HepG2 (cell line): Measurements from ENCODE around the gene SULT6B1. TPM values are rescaled to one million over a fixed set of nuclear protein-coding genes. Genes with fewer than 3 reads are reported as not detected.

Experiments used
- CEBPG ChIP-seq: IDR thresholded peaks from 2 replicates; pipeline ENCODE4 v1.6.1; 2016
- DDIT3 ChIP-seq: sonication (generic); formaldehyde crosslinking; IDR thresholded peaks from 2 replicates; pipeline ENCODE4 v1.4.0; 2020; ENCODE audit warnings: mild to moderate bottlenecking, missing genetic modification reagents
- E2F2 ChIP-seq: sonication (generic); formaldehyde crosslinking; IDR thresholded peaks from 2 replicates; pipeline ENCODE4 v1.4.0; 2020; ENCODE audit warnings: missing genetic modification reagents, borderline replicate concordance
- KDM5B ChIP-seq: sonication (generic); formaldehyde crosslinking; IDR thresholded peaks from 2 replicates; pipeline ENCODE4 v1.4.0; 2020; ENCODE audit warnings: missing genetic modification reagents, mild to moderate bottlenecking, borderline replicate concordance
- MYNN ChIP-seq: sonication (generic); formaldehyde crosslinking; IDR thresholded peaks from 2 replicates; pipeline ENCODE4 v1.4.0; 2020; ENCODE audit warnings: mild to moderate bottlenecking, low read depth, missing genetic modification reagents
- PREB ChIP-seq: sonication (generic); formaldehyde crosslinking; IDR thresholded peaks from 2 replicates; pipeline ENCODE4 v1.4.0; 2020; ENCODE audit warnings: missing genetic modification reagents
- REL ChIP-seq: sonication (generic); formaldehyde crosslinking; conservative IDR thresholded peaks from 2 replicates; pipeline ENCODE4 v1.8.0; 2022; ENCODE audit warnings: mild to moderate bottlenecking, missing genetic modification reagents, moderate library complexity
- REXO4 ChIP-seq: sonication (generic); formaldehyde crosslinking; IDR thresholded peaks from 2 replicates; pipeline ENCODE4 v1.8.0; 2022; ENCODE audit warnings: missing genetic modification reagents, mild to moderate bottlenecking, borderline replicate concordance
- SIX1 ChIP-seq: sonication (generic); formaldehyde crosslinking; IDR thresholded peaks from 2 replicates; pipeline ENCODE4 v1.4.0; 2020; ENCODE audit warnings: missing genetic modification reagents, borderline replicate concordance
- THAP7 ChIP-seq: sonication (generic); formaldehyde crosslinking; IDR thresholded peaks from 2 replicates; pipeline ENCODE4 v1.8.1; 2023; ENCODE audit warnings: mild to moderate bottlenecking, missing genetic modification reagents
- ZBTB25 ChIP-seq: IDR thresholded peaks from 2 replicates; pipeline ENCODE4 v1.6.1; 2018; ENCODE audit warnings: missing genetic modification reagents
- ZBTB7B ChIP-seq: sonication (generic); formaldehyde crosslinking; IDR thresholded peaks from 2 replicates; pipeline ENCODE4 v1.4.0; 2020; ENCODE audit warnings: missing genetic modification reagents
- ZFP37 ChIP-seq: sonication (generic); formaldehyde crosslinking; IDR thresholded peaks from 2 replicates; pipeline ENCODE4 v1.4.0; 2020; ENCODE audit warnings: missing genetic modification reagents, borderline replicate concordance
- ZNF207 ChIP-seq: fragments of 450-650 bp; IDR thresholded peaks from 2 replicates; pipeline ENCODE4 v1.6.1; 2016; ENCODE audit warnings: antibody characterized with exemption, borderline replicate concordance
- ZNF432 ChIP-seq: sonication (generic); formaldehyde crosslinking; IDR thresholded peaks from 2 replicates; pipeline ENCODE4 v1.5.0; 2020; ENCODE audit warnings: missing genetic modification reagents, mild to moderate bottlenecking, borderline replicate concordance
- ZNF576 ChIP-seq: sonication (generic); formaldehyde crosslinking; IDR thresholded peaks from 2 replicates; pipeline ENCODE4 v1.4.0; 2020; ENCODE audit warnings: mild to moderate bottlenecking, missing genetic modification reagents
- ZNF639 ChIP-seq: conservative IDR thresholded peaks from 2 replicates; pipeline ENCODE4 v1.6.1; 2018; ENCODE audit warnings: missing genetic modification reagents
- ZNF7 ChIP-seq: IDR thresholded peaks from 2 replicates; pipeline ENCODE4 v1.6.1; 2016; ENCODE audit warnings: missing biosample characterization, missing genetic modification reagents
- ZNF766 ChIP-seq: sonication (generic); formaldehyde crosslinking; IDR thresholded peaks from 2 replicates; pipeline ENCODE4 v1.5.0; 2020; ENCODE audit warnings: missing genetic modification reagents, borderline replicate concordance
- ZNF782 ChIP-seq: sonication (generic); formaldehyde crosslinking; IDR thresholded peaks from 2 replicates; pipeline ENCODE4 v1.4.0; 2020; ENCODE audit warnings: missing genetic modification reagents, mild to moderate bottlenecking, borderline replicate concordance
- ZNF800 ChIP-seq: sonication (generic); formaldehyde crosslinking; IDR thresholded peaks from 2 replicates; pipeline ENCODE4 v1.4.0; 2020; ENCODE audit warnings: missing genetic modification reagents
- polyA plus RNA-seq, 8 experiments: library from polyadenylated mRNA; depleted of rRNA in 3 of 8; stranded (reverse) in 7 of 8; unstranded in 1 of 8; fragments of >200 nt; fragmentation: Illumina TruSeq in 4 of 8; extraction: Trizol in 4 of 8; gene quantifications; 2 replicates each; pipeline versions ENCODE4 v1.2.1 to v1.2.3, GENCODE V29; 2011 to 2016; ENCODE audit warnings: low read depth in 4 of 8, missing spikeins in 1 of 8, mixed read lengths in 1 of 8; ENCODE audit not compliant: insufficient read depth in 1 of 8
- total RNA-seq, 5 experiments: library from RNA; depleted of rRNA; stranded (reverse); fragments of >200 nt; fragmentation: Illumina TruSeq; extraction: Trizol; gene quantifications; 2 replicates each; pipeline ENCODE4 v1.2.3, GENCODE V29; 2016; ENCODE audit warnings: low read depth in 1 of 5

SULT6B1 gene
- total and polyA plus RNA-seq, 2 of the 13 experiments (the other 11 are each of a cell fraction or from before 2014, with no cell fraction given), result not detected

- TF ChIP-seq ZNF800 (peak; percentile 0; the same call in 1 of the 2 replicates), E2F2 (CRISPR knock-in tag) (no peak), ZBTB25 (CRISPR knock-in tag) (no peak), ZNF576 (CRISPR knock-in tag) (no peak), KDM5B (CRISPR knock-in tag) (peak; percentile 93), ZNF7 (no peak), ZFP37 (CRISPR knock-in tag) (no peak), REXO4 (CRISPR knock-in tag) (no peak), ZNF207 (no peak), SIX1 (CRISPR knock-in tag) (no peak), PREB (CRISPR knock-in tag) (no peak), ZBTB7B (CRISPR knock-in tag) (no peak; the same call in 1 of the 2 replicates), MYNN (CRISPR knock-in tag) (no peak), THAP7 (CRISPR knock-in tag) (no peak), CEBPG (CRISPR knock-in tag) (no peak), ZNF639 (CRISPR knock-in tag) (no peak), ZNF782 (CRISPR knock-in tag) (no peak; the same call in 1 of the 2 replicates), ZNF432 (CRISPR knock-in tag) (no peak), ZNF766 (CRISPR knock-in tag) (no peak; the same call in 1 of the 2 replicates), REL (CRISPR knock-in tag) (0 out of 2 replicates have a peak, but pooled peaks have one; percentile 58), DDIT3 (CRISPR knock-in tag) (no peak)
Measured at GRCh38 chr2:37156857-37157714, 31.4 kb downstream of the SULT6B1 start, which contains the start of gene EIF2AK2 (continued).
